ENCODE data around the gene IKBKG. TPM values are rescaled to one million over a fixed set of nuclear protein-coding genes. Genes with fewer than 3 reads are reported as not detected.
"Not testable (repeated sequence)": the region's sequence is repeated elsewhere in the genome, so short reads cannot be mapped to it uniquely, and the experiment has no call there.

Gene IKBKG
- total RNA-seq, 2 experiments from 2014 or later, result 39.4 to 45.9 TPM

DNA sequence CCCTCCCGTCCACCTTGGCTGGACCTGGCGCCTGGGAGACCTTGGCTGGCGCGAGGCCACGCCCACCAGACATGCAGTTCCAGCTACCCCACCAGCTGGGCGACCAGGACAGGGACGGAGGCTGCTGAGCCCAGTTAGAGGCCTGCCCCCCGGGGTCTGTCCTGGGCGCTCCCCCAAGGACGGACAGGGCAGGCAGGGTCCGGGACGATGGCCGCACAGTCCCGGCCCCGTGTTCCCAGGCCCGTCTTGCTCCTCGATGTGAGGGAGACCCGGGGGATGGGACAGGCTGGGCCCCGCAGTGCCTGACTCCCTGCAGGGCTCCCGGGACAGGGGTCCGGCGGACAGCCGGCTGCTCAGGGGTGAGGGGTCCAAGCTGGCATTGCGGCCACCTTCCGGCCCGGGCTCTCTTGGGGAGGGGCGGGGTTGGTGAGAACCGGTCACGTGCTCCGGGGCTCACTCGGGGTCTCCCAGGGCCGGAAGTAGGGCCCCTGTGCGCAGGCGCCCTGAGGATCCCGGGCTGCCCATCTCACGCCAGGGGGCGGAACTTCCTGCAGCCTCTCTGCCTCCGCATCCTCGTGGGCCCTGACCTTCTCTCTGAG, 37.3 kb downstream of the IKBKG start, which contains the start of gene CTAG1A:
CTAG1A (plus strand) TSS at position 549 of the 599 bp plus-strand sequence. CDS start 74 bp downstream, outside the sequence.
- H3K4me3 Mint-ChIP-seq; POLR2A ChIA-PET; H3K27me3 Mint-ChIP-seq; DNase-seq; H3K36me3 Mint-ChIP-seq; H3K27ac Mint-ChIP-seq; intact Hi-C loops (cut with micrococcal nuclease); H3K4me1 Mint-ChIP-seq (ENCODE audit: low read depth); H3K9me3 Mint-ChIP-seq; CTCF ChIA-PET: not testable (repeated sequence)

DNA sequence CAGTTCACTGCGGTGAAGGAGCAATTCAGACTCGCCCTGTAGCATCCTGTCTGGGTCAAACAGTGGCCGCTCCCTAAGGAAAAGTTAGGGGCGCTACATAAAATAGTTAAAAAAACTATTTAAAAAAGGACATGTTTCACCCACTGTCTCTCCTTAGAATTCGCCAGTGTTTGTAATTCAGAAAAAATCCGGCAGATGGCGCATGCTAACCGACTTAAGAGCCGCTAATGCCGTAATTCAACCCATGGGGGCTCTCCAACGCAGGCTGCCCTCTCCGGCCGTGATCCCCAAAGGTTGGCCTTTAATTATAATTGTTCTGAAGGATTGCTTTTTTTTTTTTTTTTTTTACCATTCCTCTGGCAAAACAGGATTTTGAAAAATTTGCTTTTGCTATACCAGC, 43.0 kb downstream of the IKBKG start:
- DNase-seq; H3K9me3 Mint-ChIP-seq; POLR2A ChIA-PET; intact Hi-C loops (cut with micrococcal nuclease); H3K36me3 Mint-ChIP-seq; H3K4me1 Mint-ChIP-seq (ENCODE audit: low read depth); H3K27ac Mint-ChIP-seq; H3K4me3 Mint-ChIP-seq; H3K27me3 Mint-ChIP-seq; CTCF ChIA-PET: not testable (repeated sequence)

DNA sequence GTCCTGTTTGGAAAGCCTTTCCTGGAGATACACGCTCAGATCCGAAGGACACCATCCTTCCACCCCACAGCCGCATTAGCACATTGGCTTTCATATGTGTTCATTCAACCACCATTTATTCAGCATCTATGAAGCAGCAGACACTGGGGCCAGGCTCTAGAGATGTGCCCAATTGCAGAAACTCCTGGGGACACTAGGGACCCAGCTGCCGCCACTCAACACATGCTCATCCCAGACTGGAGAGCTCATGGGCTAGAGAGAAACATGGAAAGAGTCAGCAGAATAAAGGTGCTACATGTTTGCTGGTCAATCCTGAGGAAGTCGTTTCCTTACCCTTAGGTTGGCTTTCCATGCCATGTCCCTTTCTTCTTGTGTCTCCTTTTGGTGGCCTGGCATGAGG, 45.1 kb downstream of the IKBKG start:
- H3K27ac Mint-ChIP-seq, result no peak overlapping the region
- intact Hi-C loops (cut with micrococcal nuclease), result no loop called here
- ChIA-PET POLR2A (no interaction called here), CTCF (no interaction called here)
- peaks cover 3% of the 10 kb centered on the region for H3K4me1 Mint-ChIP-seq (ENCODE audit: low read depth)
- no peak for DNase-seq
- peaks cover 4% of the 10 kb centered on the region for H3K9me3 Mint-ChIP-seq
- H3K36me3 Mint-ChIP-seq, result no peaks in the 10 kb centered on the region
- H3K4me3 Mint-ChIP-seq, result no peak overlapping the region
- no peaks in the 10 kb centered on the region for H3K27me3 Mint-ChIP-seq

DNA sequence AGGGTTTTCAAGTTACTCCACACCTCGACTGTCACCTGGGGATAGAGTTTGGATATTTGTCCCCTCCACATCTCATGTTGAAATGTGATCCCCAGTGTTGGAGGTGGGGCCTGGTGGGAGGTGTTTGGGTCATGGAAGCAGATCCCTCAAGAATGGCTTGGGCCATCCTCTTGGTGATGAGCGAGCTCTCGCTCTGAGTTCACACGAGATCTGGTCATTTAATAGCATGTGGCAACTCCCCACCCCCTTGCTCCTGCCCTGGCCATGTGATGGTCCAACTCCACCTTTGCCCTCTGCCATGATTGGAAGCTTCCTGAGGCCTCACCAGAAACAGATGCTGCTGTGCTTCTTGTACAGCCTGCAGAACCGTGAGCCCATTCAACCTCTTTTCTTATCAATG, 45.8 kb downstream of the IKBKG start:
- peaks cover 4% of the 10 kb centered on the region for H3K9me3 Mint-ChIP-seq
- no peak overlapping the region for H3K4me3 Mint-ChIP-seq
- ChIA-PET POLR2A (no interaction called here), CTCF (no interaction called here)
- H3K27ac Mint-ChIP-seq, result no peak overlapping the region
- intact Hi-C loops (cut with micrococcal nuclease), result no loop called here
- H3K27me3 Mint-ChIP-seq, result no peaks in the 10 kb centered on the region
- no peak for DNase-seq
- H3K36me3 Mint-ChIP-seq, result no peaks in the 10 kb centered on the region
- peaks cover 3% of the 10 kb centered on the region for H3K4me1 Mint-ChIP-seq (ENCODE audit: low read depth)

DNA sequence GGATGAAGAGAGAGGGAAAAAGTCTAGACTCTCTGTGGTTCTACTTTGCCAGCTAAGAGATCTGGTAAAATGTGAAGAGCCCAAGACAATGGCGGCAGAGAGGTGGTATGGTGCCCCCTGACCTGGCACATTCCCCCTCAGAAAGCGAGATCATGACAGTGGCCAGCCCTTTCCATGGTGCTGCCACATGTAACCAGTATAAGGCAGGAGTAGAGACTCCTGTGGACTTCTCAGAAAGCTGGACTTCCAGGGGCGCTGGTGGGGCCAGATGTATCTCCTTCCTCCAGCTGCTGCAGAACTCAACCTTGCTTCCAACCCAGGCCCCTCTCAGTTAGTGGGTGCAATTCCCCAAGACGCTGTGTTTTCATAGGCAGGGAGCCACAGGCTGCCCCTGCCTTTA, 47.1 kb downstream of the IKBKG start:
- Mint-ChIP-seq H3K27me3 (no peaks in the 10 kb centered on the region), H3K27ac (no peak overlapping the region), H3K36me3 (no peaks in the 10 kb centered on the region), H3K9me3 (peaks cover 4% of the 10 kb centered on the region), H3K4me3 (no peak overlapping the region), H3K4me1 (ENCODE audit: low read depth) (peaks cover 3% of the 10 kb centered on the region)
- ChIA-PET CTCF (no interaction called here), POLR2A (no interaction called here)
- intact Hi-C loops (cut with micrococcal nuclease), result no loop called here
- no peak for DNase-seq

DNA sequence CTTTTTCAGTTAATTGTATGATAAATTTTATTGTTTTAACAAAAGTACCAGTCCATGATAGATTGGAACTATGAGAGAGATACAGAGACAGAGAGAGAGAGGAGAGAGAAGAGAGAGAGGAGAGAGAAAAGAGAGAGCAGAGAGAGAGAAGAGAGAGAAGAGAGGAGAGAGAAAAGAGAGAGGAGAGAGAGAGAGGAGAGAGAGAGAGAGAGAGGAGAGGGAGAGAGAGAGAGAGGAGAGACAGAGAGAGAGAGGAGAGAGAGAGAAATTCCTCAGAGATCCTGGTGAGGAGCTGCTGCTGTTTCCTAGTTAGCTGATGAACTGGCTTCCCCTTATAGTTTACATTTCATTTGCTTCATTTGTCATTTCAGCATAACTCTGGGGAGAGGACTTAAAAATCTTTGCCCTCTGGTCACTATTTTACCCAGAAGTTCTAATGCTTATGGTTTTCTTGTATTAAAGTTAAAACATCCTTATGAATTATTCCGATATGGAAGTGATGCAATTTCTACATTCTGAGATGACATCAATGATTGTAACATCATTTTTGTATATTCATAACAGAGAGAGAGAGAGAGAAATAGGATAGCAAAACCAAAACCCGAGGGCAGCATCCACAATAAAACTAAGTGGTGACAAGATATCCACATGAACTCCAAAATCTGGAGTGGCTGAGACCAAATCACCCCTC, 48.3 kb downstream of the IKBKG start:
- Mint-ChIP-seq H3K27ac (no peak overlapping the region), H3K27me3 (no peaks in the 10 kb centered on the region), H3K36me3 (no peaks in the 10 kb centered on the region), H3K4me3 (no peak overlapping the region), H3K4me1 (ENCODE audit: low read depth) (peaks cover 7% of the 10 kb centered on the region), H3K9me3 (peaks cover 4% of the 10 kb centered on the region)
- intact Hi-C loops (cut with micrococcal nuclease), result no loop called here
- ChIA-PET POLR2A (no interaction called here), CTCF (interaction anchor here (1.3 kb wide), 1 partner anchor 153 kb away, joined by 3 read pairs; no protein-coding TSS in a partner anchor)
- DNase-seq, result no peak

DNA sequence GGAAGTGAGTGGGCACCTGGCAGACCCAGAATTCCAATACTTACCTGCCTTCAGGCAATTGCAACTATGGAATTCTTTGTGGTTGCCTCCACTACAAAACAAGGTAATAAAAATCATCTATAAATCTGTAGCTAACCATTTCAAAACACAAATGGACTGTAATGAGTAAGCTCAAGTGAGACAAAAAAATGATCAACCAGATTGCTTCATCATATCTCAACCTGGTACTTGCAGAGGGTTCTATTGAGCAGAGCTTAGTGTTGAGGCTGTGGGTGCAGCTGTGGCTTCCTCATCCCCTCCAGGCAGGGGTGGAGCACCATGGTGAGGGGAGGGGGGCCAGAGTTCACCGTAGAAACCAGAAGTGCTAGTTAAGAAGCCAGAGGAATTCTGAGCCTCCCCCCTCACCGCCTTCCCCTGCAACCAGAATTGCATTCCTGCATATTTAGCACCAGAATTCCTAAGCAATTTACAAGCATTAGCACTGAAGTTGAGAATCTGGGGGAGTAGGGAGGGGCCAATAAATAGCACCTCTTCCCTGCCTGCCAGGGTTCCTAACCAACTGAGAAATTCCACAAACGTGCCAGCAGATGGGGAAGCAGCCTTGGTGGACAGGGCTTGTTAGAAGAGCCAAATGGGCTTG, 49.0 kb downstream of the IKBKG start:
- Mint-ChIP-seq H3K4me1 (ENCODE audit: low read depth) (peaks cover 7% of the 10 kb centered on the region), H3K4me3 (no peak overlapping the region), H3K36me3 (no peaks in the 10 kb centered on the region), H3K27ac (no peak overlapping the region), H3K9me3 (peaks cover 4% of the 10 kb centered on the region), H3K27me3 (no peaks in the 10 kb centered on the region)
- intact Hi-C loops (cut with micrococcal nuclease), result no loop called here
- peak; percentile 25 for DNase-seq
- ChIA-PET CTCF (interaction anchor here (1.3 kb wide), 1 partner anchor 152 kb away, joined by 3 read pairs; no protein-coding TSS in a partner anchor), POLR2A (no interaction called here)

DNA sequence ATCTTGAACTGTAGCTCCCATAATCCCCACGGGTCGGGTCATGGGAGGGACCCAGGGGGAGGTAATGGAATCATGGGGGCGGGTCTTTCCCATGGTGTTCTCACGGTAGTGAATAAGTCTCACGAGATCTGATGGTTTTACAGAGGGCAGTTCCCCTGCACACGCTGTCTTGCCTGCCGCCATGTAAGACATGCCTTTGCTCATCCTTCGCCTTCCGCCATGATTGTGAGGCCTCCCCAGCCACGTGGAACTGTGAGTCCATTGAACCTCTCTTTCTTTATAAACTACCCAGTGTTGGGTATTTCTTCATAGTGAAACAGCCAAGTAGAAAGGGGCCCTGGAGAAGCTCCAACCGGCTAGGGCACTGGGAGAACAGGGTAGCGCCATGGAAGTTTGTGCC, 49.8 kb downstream of the IKBKG start:
- Mint-ChIP-seq H3K27me3 (peaks cover 2% of the 10 kb centered on the region), H3K36me3 (no peaks in the 10 kb centered on the region), H3K27ac (no peak overlapping the region), H3K4me1 (ENCODE audit: low read depth) (peaks cover 7% of the 10 kb centered on the region), H3K9me3 (peaks cover 2% of the 10 kb centered on the region), H3K4me3 (no peak overlapping the region)
- CTCF ChIA-PET, result interaction anchor here (1.3 kb wide), 1 partner anchor 151 kb away, joined by 3 read pairs; no protein-coding TSS in a partner anchor
- POLR2A ChIA-PET, result no interaction called here
- no peak for DNase-seq
- intact Hi-C loops (cut with micrococcal nuclease), result no loop called here

DNA sequence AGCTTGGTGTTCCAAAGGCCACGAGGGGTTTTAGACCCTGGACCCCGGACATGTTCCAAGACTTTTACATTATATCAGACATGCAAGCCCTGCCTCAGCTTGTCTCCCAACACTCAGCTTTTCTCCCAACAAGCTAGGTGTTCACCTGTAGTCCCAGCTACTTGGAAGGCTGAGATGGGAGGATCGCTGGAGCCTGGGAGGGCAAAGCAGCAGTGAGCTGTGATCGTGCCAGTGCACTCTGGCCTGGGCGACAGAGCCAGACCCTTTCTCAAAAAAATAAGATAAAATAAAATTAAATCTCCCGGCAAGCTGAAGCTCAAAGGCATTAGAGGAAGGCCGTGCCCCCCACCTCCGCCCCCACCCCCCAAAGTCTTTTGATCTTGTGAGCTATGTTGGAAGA, 51.2 kb downstream of the IKBKG start:
- Mint-ChIP-seq H3K27ac (no peak overlapping the region), H3K9me3 (no peaks in the 10 kb centered on the region), H3K4me1 (ENCODE audit: low read depth) (peaks cover 7% of the 10 kb centered on the region), H3K36me3 (no peaks in the 10 kb centered on the region), H3K27me3 (peaks cover 2% of the 10 kb centered on the region), H3K4me3 (no peak overlapping the region)
- intact Hi-C loops (cut with micrococcal nuclease), result no loop called here
- no peak for DNase-seq
- ChIA-PET POLR2A (no interaction called here), CTCF (no interaction called here)

DNA sequence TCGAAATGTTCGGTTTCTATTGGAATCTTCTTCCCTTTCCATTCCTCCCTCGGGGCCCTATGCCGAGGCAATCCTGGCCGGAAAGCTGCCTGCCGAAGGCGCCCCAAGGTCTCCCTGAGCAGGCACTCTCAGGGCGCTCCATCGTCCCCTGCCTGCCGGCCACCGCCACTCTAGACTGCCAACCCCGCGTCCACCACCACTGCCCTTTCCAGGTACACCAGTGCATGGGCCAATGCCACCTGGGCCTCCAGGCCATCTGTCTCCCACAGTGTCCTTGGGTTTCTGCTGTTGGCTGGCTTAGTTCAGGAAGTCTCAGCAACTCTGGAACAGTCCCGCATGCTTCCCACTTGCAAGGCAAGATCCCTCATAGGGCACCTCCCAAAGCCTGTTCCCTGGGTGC, 52.1 kb downstream of the IKBKG start:
- H3K27me3 Mint-ChIP-seq, result peaks cover 2% of the 10 kb centered on the region
- H3K27ac Mint-ChIP-seq, result no peak overlapping the region
- no peaks in the 10 kb centered on the region for H3K36me3 Mint-ChIP-seq
- CTCF ChIA-PET, result no interaction called here
- H3K4me1 Mint-ChIP-seq (ENCODE audit: low read depth), result peaks cover 7% of the 10 kb centered on the region
- no peak overlapping the region for H3K4me3 Mint-ChIP-seq
- no peaks in the 10 kb centered on the region for H3K9me3 Mint-ChIP-seq
- intact Hi-C loops (cut with micrococcal nuclease), result no loop called here
- DNase-seq, result no peak
- POLR2A ChIA-PET, result no interaction called here

DNA sequence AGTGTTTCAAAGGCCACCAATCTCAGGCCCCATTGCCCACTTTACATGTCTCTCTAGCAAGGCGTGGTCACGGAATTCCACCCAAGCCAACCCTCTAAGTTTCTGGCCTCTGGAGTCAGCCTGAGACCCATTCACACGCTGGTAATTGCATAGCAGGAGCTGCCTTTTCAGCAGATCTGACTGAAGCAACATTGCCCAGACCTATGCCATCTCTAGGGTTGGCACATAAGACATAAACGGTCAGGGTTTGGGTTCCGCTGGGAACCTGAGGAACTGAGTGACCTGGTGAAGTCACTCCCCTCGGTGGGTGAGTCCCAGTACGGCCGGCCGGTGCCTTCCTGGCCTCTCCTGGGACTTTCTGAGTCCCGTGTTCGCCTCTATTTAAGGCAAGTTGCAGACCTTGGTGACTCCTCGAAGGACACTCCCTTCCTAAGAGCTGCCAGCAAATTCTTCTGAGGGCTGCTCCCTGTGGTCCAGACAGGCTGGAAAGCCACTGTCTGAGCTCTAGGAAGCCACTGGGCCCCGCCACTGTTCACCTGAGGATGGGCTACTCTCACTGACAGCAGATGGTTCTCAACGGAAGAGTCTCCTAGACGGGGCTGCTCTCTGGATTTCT, 53.4 kb downstream of the IKBKG start:
- peaks cover 2% of the 10 kb centered on the region for H3K27me3 Mint-ChIP-seq
- intact Hi-C loops (cut with micrococcal nuclease), result no loop called here
- H3K36me3 Mint-ChIP-seq, result no peaks in the 10 kb centered on the region
- H3K4me1 Mint-ChIP-seq (ENCODE audit: low read depth), result peaks cover 5% of the 10 kb centered on the region
- DNase-seq, result no peak
- H3K27ac Mint-ChIP-seq, result no peak overlapping the region
- ChIA-PET CTCF (no interaction called here), POLR2A (no interaction called here)
- no peaks in the 10 kb centered on the region for H3K9me3 Mint-ChIP-seq
- H3K4me3 Mint-ChIP-seq, result no peak overlapping the region

DNA sequence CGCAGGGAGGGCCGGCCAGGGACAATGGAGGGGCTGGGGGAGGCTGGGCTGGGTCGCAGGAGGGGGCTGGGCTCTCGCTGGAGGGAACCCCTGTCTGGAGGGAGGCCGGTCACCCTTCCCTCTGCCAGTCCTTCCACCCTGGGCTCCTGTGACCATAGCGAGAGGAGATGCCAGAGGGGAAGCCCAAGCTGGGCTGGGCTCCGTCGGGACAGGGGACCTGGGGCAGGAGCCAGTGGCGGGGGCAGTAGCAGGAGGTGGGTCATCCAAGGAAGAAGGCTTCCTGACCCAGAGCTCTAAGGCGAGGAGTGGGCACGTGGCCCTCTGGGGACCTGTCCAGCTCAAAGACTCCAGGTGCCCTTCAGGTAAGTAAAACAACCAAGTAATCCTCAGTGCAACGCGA, 54.8 kb downstream of the IKBKG start:
- Mint-ChIP-seq H3K4me3 (no peak overlapping the region), H3K27ac (no peak overlapping the region), H3K36me3 (no peaks in the 10 kb centered on the region), H3K9me3 (no peaks in the 10 kb centered on the region), H3K4me1 (ENCODE audit: low read depth) (peaks cover 9% of the 10 kb centered on the region), H3K27me3 (peaks cover 2% of the 10 kb centered on the region)
- no peak for DNase-seq
- ChIA-PET POLR2A (no interaction called here), CTCF (no interaction called here)
- intact Hi-C loops (cut with micrococcal nuclease), result no loop called here

All from activated CD4-positive, alpha-beta memory T cell treated with anti-CD3 and anti-CD28 coated beads for 36 hours (primary cell).